Heart right ventricle (tissue), 16 donors: Measurements from ENCODE around the gene PNPLA5. TPM values are rescaled to one million over a fixed set of nuclear protein-coding genes. Genes with fewer than 3 reads are reported as not detected.

Source experiments
- ATAC-seq, 8 donors: fragments of 200-7000 bp; cut with Tn5 transposase; one replicate each; pipeline ENCODE4 v1.9.1; 2020; ENCODE audit warnings: mild to moderate bottlenecking in 8 of 8, moderate library complexity in 8 of 8, moderate number of reproducible peaks in 1 of 8
- DNase-seq, 2 donors: peaks; one replicate each; pipeline ENCODE4 v3.0.0-alpha.2; 2020
- H3K27ac ChIP-seq, 10 donors: fragments of 200-600 bp; sonication (generic) in 2 of 10; one replicate each; pipeline versions ENCODE4 v1.5.0 to v1.8.0; 2020 to 2022; ENCODE audit warnings: mild to moderate bottlenecking in 3 of 10
- H3K27me3 ChIP-seq, 7 donors: fragments of 200-600 bp; one replicate each; pipeline ENCODE4 v1.8.0; 2021 to 2022; ENCODE audit warnings: mild to moderate bottlenecking in 2 of 7
- H3K36me3 ChIP-seq, 9 donors: fragments of 200-600 bp; sonication (generic) in 1 of 9; one replicate each; pipeline versions ENCODE4 v1.5.0 to v1.8.0; 2020 to 2022; ENCODE audit warnings: mild to moderate bottlenecking in 2 of 9
- H3K4me1 ChIP-seq, 9 donors: fragments of 200-600 bp; sonication (generic) in 1 of 9; one replicate each; pipeline versions ENCODE4 v1.5.0 to v1.8.0; 2020 to 2022; ENCODE audit warnings: mild to moderate bottlenecking in 4 of 9
- H3K4me3 ChIP-seq, 10 donors: fragments of 200-600 bp; sonication (generic) in 2 of 10; one replicate each; pipeline versions ENCODE4 v1.5.0 to v1.8.0; 2020 to 2022; ENCODE audit warnings: mild to moderate bottlenecking in 7 of 10, moderate library complexity in 2 of 10
- H3K9me3 ChIP-seq, 11 donors: fragments of 200-600 bp in 10 of 11; sonication (generic) in 2 of 11; one replicate each; pipeline versions ENCODE4 v1.5.0 to v1.8.0; 2013 to 2022; ENCODE audit warnings: mild to moderate bottlenecking in 2 of 11, control low read depth in 1 of 11, moderate library complexity in 1 of 11
- WGBS, 2 donors: extraction: QIAGEN DNeasy Blood & Tissue Kit; methylation state at CpG; one replicate each; pipeline ENCODE4 v1.1.7; 2013; ENCODE audit warnings: inconsistent platforms in 1 of 2; 5-methylcytosine and 5-hydroxymethylcytosine counted together
- intact Hi-C, 10 donors: fragments of 100-400 bp; cut with DNase I; formaldehyde crosslinking; loops; one replicate each; pipeline versions ENCODE4 v1.11.1 to v1.14.2; 2022
- polyA plus RNA-seq, 2 donors: library from polyadenylated mRNA; stranded (reverse); fragments of 200-250 nt; gene quantifications; one replicate each; pipeline ENCODE4 v1.2.3, GENCODE V29; 2013
- total RNA-seq, 10 donors: library from RNA; stranded (reverse); fragmentation: NEBNext Ultra II Directional in 3 of 10; extraction: Animal tissue kit (Norgen Biotek cat#: 25700) in 3 of 10; gene quantifications; one replicate each; pipeline versions ENCODE4 v1.2.1 to v1.2.4, GENCODE V29; 2021 to 2023
- TF ChIP-seq, protein P1 (sequence below), 9 donors: fragments of 200-600 bp; sonication (generic) in 2 of 9; IDR thresholded peaks; one replicate each; pipeline versions ENCODE4 v1.5.0 to v1.8.0; 2021 to 2022; ENCODE audit warnings: antibody characterized with exemption in 9 of 9, mild to moderate bottlenecking in 5 of 9, moderate library complexity in 1 of 9
- donor health status: Arrhythmogenic right ventricular cardiomyopathy.
- donor health status: ischemic (EF 13 %, LVEDD 7.1; RV severe dilation, severe dysfunction).
- donor health status: healthy with polysubstance abuse.
- donor health status: DM: no; HTN: yes; CAD: no.
- donor health status: DM: no; HTN: no; CAD: no.
- donor health status: ischemic (EF 25% LVEDD 6.9; RV normal size, moderate dysfunction).
- donor health status: ischemic (EF 25% LVEDD 5.7; RV mildly dilated, moderate dysfunction).
- donor health status: healthy.
- donor health status: DM: yes; HTN: yes; CAD: no.
- donor health status: Ischemic cardiomyopathy.
- donor health status: ischemic (EF 35%, LVEDD 5.7; RV mildly dilated, moderate dysfunction).
- donor health status: nonischemic (EF 11% LVEDD 7.7; RV severe dilation, severe dysfunction).
- donor health status: DM: yes; HTN: yes; CAD: no.
- donor health status: PGD.
- donor health status: ischemic (EF 29% LVEDD 5.4; RV normal size, mild dysfunction).
- donor health status: nonischemic (EF 23%, LVEDD 6.1; RV moderate dilation, normal function).

PNPLA5 gene
- total and polyA plus RNA-seq, 12 donors = not detected

DNA sequence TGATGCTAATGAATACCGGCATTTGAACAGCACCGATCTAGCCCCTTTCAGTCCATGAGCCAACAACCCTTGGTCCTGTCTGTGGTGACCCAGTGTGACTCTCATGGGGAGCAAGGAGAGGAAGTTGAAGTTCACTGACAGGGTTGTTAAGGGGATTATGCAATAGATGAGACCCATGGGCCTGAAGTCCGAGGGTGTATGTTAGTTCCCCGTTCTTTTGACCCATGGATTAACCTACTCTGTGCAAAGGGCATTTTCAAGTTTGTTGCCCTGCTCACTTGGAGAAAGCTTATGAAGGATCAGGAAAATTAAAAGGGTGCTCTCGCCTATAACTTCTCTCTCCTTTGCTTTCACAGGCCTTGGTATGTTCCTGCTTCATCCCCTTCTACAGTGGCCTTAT, 36.7 kb upstream of the PNPLA5 start:
- ATAC-seq = peak in 1 of 8 donors; percentile 18
- Histone ChIP-seq H3K36me3 (no peaks in the 10 kb centered on the region), H3K4me3 (no peak overlapping the region), H3K27ac (no peak overlapping the region), H3K27me3 (peaks cover 6 to 25% (median 15%) of the 10 kb centered on the region in 7 donors), H3K4me1 (peaks cover 0 to 13% (median 7%) of the 10 kb centered on the region in 9 donors), H3K9me3 (no peaks in the 10 kb centered on the region)
- intact Hi-C loops = no loop called here
- no peak for DNase-seq
- WGBS, 2 donors = 73 to 83% methylated on average over 5 of the region's 5 CpGs
- TF ChIP-seq, protein P1, sequence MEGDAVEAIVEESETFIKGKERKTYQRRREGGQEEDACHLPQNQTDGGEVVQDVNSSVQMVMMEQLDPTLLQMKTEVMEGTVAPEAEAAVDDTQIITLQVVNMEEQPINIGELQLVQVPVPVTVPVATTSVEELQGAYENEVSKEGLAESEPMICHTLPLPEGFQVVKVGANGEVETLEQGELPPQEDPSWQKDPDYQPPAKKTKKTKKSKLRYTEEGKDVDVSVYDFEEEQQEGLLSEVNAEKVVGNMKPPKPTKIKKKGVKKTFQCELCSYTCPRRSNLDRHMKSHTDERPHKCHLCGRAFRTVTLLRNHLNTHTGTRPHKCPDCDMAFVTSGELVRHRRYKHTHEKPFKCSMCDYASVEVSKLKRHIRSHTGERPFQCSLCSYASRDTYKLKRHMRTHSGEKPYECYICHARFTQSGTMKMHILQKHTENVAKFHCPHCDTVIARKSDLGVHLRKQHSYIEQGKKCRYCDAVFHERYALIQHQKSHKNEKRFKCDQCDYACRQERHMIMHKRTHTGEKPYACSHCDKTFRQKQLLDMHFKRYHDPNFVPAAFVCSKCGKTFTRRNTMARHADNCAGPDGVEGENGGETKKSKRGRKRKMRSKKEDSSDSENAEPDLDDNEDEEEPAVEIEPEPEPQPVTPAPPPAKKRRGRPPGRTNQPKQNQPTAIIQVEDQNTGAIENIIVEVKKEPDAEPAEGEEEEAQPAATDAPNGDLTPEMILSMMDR (IDR thresholded peaks at IDR 0.05) = no peak

GRCh38 chr22:43926349-43926710, 34.5 kb upstream of the PNPLA5 start:
- intact Hi-C loops = no loop called here
- Histone ChIP-seq H3K4me1 (peaks cover 0 to 15% (median 9%) of the 10 kb centered on the region in 9 donors), H3K27me3 (peaks cover 6 to 44% (median 16%) of the 10 kb centered on the region in 7 donors), H3K4me3 (no peak overlapping the region), H3K27ac (no peak overlapping the region), H3K36me3 (no peaks in the 10 kb centered on the region), H3K9me3 (no peaks in the 10 kb centered on the region)
- WGBS, 2 donors = 91 to 95% methylated on average over 1 of the region's 1 CpG
- ATAC-seq (no peak), DNase-seq (no peak)
- TF ChIP-seq, protein P1 (IDR thresholded peaks at IDR 0.05) = no peak

DNA sequence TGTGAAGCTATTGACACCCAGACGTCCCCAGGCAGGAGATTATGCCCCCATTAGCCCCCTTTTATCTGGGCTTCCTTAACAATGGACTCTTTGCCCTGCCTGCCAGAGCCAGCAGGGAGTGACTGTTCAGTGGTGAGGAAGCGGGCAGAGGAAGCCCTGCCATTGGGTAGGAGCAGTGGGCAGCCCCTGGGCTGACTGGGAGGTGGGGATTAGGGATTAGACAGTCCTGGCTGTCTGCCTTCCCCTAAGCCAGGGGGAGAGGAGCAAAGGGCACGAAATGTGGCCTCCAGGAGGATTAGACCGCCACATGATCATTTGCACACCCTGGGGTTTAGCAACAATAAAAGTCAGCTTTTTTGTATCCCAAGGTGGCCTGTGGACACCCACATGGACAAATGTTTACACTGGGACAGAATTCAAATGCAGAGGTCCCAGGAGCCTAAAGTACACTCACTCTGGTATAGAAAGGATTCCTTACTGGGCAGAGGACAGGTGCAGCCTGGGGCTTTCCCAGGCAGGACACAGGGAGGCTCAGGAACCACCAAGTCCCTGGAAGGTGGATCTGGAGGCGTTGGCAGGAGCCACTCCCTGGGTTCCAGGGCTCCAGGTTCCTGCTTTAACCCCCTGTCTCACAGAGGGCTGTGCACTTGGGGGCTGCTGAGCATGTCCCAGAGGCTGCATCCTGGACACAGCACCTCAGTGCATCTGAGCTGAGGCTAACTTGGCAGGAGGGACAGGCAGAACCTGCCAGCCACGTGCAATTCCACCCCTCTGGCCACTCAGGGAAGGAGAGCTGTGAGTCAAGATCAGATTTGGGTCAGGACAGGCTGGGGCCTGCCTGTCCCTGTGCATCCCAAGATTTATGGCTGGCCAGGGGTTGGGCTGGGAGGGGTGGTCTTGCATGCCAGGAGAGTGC, 33.9 kb upstream of the PNPLA5 start:
- H3K27ac ChIP-seq = no peak overlapping the region
- DNase-seq (no peak), ATAC-seq (no peak)
- H3K9me3 ChIP-seq = no peaks in the 10 kb centered on the region
- peaks cover 6 to 47% (median 16%) of the 10 kb centered on the region in 7 donors for H3K27me3 ChIP-seq
- H3K4me1 ChIP-seq = peaks cover 0 to 15% (median 9%) of the 10 kb centered on the region in 9 donors
- WGBS, 2 donors = 72% methylated on average over 6 of the region's 6 CpGs
- no peak overlapping the region for H3K4me3 ChIP-seq
- intact Hi-C loops = no loop called here
- TF ChIP-seq, protein P1 (IDR thresholded peaks at IDR 0.05) = no peak
- H3K36me3 ChIP-seq = no peaks in the 10 kb centered on the region

DNA sequence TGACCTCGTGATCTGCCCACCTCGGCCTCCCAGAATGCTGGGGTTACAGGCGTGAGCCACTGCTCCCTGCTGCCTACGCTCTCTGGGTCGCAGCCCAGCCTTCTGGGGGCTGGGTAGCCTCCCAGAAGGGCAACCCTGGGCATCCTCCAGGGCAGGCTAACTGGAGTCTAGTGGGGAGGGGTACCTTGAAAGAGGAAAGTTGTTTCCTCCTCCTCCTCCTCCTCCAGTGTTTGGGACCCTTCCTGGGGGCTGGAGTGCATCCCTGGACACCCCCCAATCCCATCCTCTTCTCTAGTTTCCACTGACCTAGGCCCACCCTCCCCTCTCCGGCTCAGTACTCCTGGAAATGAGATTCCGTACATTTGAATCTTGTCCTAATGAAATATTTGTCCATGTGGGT, 33.1 kb upstream of the PNPLA5 start:
- Histone ChIP-seq H3K9me3 (no peaks in the 10 kb centered on the region), H3K4me3 (no peak overlapping the region), H3K36me3 (no peaks in the 10 kb centered on the region), H3K27ac (no peak overlapping the region), H3K4me1 (peaks cover 0 to 15% (median 9%) of the 10 kb centered on the region in 9 donors), H3K27me3 (peaks cover 6 to 47% (median 18%) of the 10 kb centered on the region in 7 donors)
- DNase-seq (no peak), ATAC-seq (no peak)
- TF ChIP-seq, protein P1 (IDR thresholded peaks at IDR 0.05) = no peak
- 55 to 59% methylated on average over 7 of the region's 7 CpGs for WGBS, 2 donors
- intact Hi-C loops = no loop called here
